PC-3 (cell line): ENCODE results near the gene USP9X.

Experiments
- CTCF ChIP-seq: fragments of 300-600 bp; sonication (generic); conservative IDR thresholded peaks from 2 replicates; pipeline ENCODE4 v1.5.1; 2017; ENCODE audit warnings: antibody characterized with exemption, low read depth, mild to moderate bottlenecking, low read length
- EZH2 ChIP-seq: fragments of 300-600 bp; sonication (generic); IDR thresholded peaks from one replicate; pipeline ENCODE4 v1.6.1; 2017; ENCODE audit warnings: antibody characterized with exemption, mild to moderate bottlenecking, low read length; ENCODE audit not compliant: unreplicated experiment

- TF ChIP-seq EZH2 = no peak
- no peak for TF ChIP-seq CTCF
Observed at GRCh38 chrX:41092776-41093175, 7.5 kb downstream of the USP9X start.
